Measurements from ENCODE around the gene MCM3. TPM values are rescaled to one million over a fixed set of nuclear protein-coding genes. Genes with fewer than 3 reads are reported as not detected.

The MCM3 gene
- total RNA-seq, 1 experiment from 2014 or later = 191 TPM

DNA sequence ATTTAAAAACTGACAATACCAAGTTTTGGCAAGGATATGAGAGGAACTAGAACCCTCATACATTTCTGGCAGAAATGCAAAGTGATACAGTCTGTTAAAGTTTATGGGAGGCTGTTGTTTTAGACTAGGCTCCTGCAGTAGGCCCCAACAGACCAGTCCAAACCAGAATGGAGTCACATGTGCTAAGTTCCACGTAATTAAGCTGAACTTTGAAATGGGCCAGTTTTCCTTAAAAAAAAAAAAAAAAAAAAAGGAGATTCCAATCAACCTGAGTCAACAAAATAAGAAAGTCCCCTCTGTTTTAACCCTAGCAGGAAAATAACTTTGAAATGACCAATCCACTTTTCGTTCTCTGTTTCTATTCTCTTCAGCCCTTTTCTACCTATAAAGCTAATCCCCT lies 66.8 kb downstream of the MCM3 start:
- H2AFZ ChIP-seq (ENCODE audit: low read depth, low read length, poor library complexity, severe bottlenecking) = no peak overlapping the region
- no TSS peak for BruUV-seq (replicated peaks)
- ChIA-PET RAD21 (ENCODE audit: low non-redundant PET in 1 of 2, low total read pairs in 2 of 2, uncharacterized antibody in 2 of 2, unreplicated experiment in 2 of 2) (no interaction called here), CTCF (no interaction called here), POLR2A (no interaction called here)
- no peak overlapping the region for H3K4me2 ChIP-seq (ENCODE audit: low read length)
- ATAC-seq (no peak), DNase-seq (ENCODE audit: low read depth, low spot score) (no peak)
- no peak overlapping the region for H3K27ac ChIP-seq (ENCODE audit: low read depth, low read length)
- no peak overlapping the region for H3K4me3 ChIP-seq (replicated peaks in 1 of 2; ENCODE audit: low read depth in 1 of 2, low read length in 2 of 2)
- H3K79me2 ChIP-seq (ENCODE audit: insufficient read depth, low read length) = no peaks in the 10 kb centered on the region
- no peaks in the 10 kb centered on the region for H4K20me1 ChIP-seq (ENCODE audit: insufficient read depth)
- TF ChIP-seq FOSL1 (IDR thresholded peaks at IDR 0.05; ENCODE audit: low read depth) (no peak), YY1 (IDR thresholded peaks at IDR 0.05; ENCODE audit: extremely low read depth, insufficient replicate concordance, low read depth, low read length) (no peak), RAD21 (IDR thresholded peaks at IDR 0.05; ENCODE audit: low read depth) (no peak), POLR2AphosphoS5 (IDR thresholded peaks at IDR 0.05; ENCODE audit: low read depth, low read length) (no peak)
- no peaks in the 10 kb centered on the region for H3K9me3 ChIP-seq (ENCODE audit: control insufficient read depth in 1 of 2, insufficient read depth in 1 of 2, low read depth in 1 of 2, low read length in 2 of 2)
- no peaks in the 10 kb centered on the region for H3K4me1 ChIP-seq (ENCODE audit: control insufficient read depth in 1 of 2, insufficient read depth in 2 of 2, low read length in 2 of 2)
- peaks cover 15% of the 10 kb centered on the region for H3K27me3 ChIP-seq (ENCODE audit: insufficient read depth, low read length)
- H3K9ac ChIP-seq (ENCODE audit: low read length) = no peak overlapping the region
- intact Hi-C loops (cut with micrococcal nuclease) = no loop called here
- no peaks in the 10 kb centered on the region for H3K36me3 ChIP-seq (ENCODE audit: control insufficient read depth in 1 of 2, insufficient read depth in 2 of 2, low read length in 2 of 2)
- no peaks in the 10 kb centered on the region for H3K9me2 ChIP-seq (ENCODE audit: insufficient read depth)

DNA sequence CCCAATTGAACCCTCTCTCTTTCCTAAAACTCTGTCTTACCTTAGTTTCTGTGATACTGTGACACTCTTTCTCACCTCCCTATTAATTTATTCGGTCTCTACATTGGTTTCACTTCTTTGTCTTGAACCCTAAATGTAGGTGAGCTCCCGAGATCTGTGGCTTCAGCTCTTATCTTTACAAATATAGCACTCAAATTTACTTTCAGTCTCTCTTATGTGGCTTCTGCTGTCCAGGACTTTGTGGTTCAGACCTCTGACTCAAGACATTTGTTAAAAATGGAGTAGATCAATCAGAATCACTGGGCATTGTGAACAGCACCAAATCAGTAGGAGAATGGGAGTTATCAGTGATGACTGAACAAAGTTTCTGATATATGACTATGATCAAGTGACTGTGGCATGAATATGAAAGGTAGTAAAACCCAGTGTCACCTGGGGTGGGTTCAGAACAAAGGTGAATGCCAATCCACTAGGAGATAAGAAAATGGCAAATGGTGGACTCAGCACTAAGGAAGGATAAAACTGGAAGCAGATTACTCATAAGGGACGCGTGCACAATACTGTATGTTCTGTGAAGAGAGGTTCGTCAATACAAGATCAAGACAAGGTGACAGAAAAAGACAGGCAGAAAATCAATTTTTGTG lies 67.5 kb downstream of the MCM3 start:
- Histone ChIP-seq H2AFZ (ENCODE audit: low read depth, low read length, poor library complexity, severe bottlenecking) (no peak overlapping the region), H3K36me3 (ENCODE audit: control insufficient read depth in 1 of 2, insufficient read depth in 2 of 2, low read length in 2 of 2) (no peaks in the 10 kb centered on the region), H3K4me2 (ENCODE audit: low read length) (no peak overlapping the region), H3K4me3 (replicated peaks in 1 of 2; ENCODE audit: low read depth in 1 of 2, low read length in 2 of 2) (no peak overlapping the region), H3K9ac (ENCODE audit: low read length) (no peak overlapping the region), H3K9me2 (ENCODE audit: insufficient read depth) (no peaks in the 10 kb centered on the region), H3K27me3 (ENCODE audit: insufficient read depth, low read length) (peaks cover 20% of the 10 kb centered on the region), H3K27ac (ENCODE audit: low read depth, low read length) (no peak overlapping the region), H3K4me1 (ENCODE audit: control insufficient read depth in 1 of 2, insufficient read depth in 2 of 2, low read length in 2 of 2) (no peaks in the 10 kb centered on the region), H4K20me1 (ENCODE audit: insufficient read depth) (no peaks in the 10 kb centered on the region), H3K79me2 (ENCODE audit: insufficient read depth, low read length) (no peaks in the 10 kb centered on the region), H3K9me3 (ENCODE audit: control insufficient read depth in 1 of 2, insufficient read depth in 1 of 2, low read depth in 1 of 2, low read length in 2 of 2) (no peaks in the 10 kb centered on the region)
- no TSS peak for BruUV-seq (replicated peaks)
- ATAC-seq (no peak), DNase-seq (ENCODE audit: low read depth, low spot score) (no peak)
- POLR2A ChIA-PET = no interaction called here
- intact Hi-C loops (cut with micrococcal nuclease) = no loop called here
- TF ChIP-seq TCF7L2 (IDR thresholded peaks at IDR 0.05; ENCODE audit: borderline replicate concordance, extremely low read depth, insufficient read depth, insufficient read length) (no peak), YY1 (IDR thresholded peaks at IDR 0.05; ENCODE audit: extremely low read depth, insufficient replicate concordance, low read depth, low read length) (no peak), JUND (IDR thresholded peaks at IDR 0.05) (no peak), ELF1 (IDR thresholded peaks at IDR 0.05; ENCODE audit: borderline replicate concordance, low read depth) (no peak), EGR1 (IDR thresholded peaks at IDR 0.05; ENCODE audit: low read depth) (no peak), RAD21 (IDR thresholded peaks at IDR 0.05; ENCODE audit: low read depth) (no peak), POLR2AphosphoS5 (IDR thresholded peaks at IDR 0.05; ENCODE audit: low read depth, low read length) (no peak), POLR2A (IDR thresholded peaks at IDR 0.05; ENCODE audit: borderline replicate concordance, extremely low read depth, insufficient read depth, insufficient read length) (no peak), CEBPB (IDR thresholded peaks at IDR 0.05; ENCODE audit: low read depth) (no peak), FOSL1 (IDR thresholded peaks at IDR 0.05; ENCODE audit: low read depth) (no peak), SP1 (IDR thresholded peaks at IDR 0.05; ENCODE audit: low read depth) (no peak), SRF (IDR thresholded peaks at IDR 0.05; ENCODE audit: low read depth) (no peak), SIN3A (IDR thresholded peaks at IDR 0.05; ENCODE audit: low read depth) (no peak)
- TF ChIP-seq, protein P1, sequence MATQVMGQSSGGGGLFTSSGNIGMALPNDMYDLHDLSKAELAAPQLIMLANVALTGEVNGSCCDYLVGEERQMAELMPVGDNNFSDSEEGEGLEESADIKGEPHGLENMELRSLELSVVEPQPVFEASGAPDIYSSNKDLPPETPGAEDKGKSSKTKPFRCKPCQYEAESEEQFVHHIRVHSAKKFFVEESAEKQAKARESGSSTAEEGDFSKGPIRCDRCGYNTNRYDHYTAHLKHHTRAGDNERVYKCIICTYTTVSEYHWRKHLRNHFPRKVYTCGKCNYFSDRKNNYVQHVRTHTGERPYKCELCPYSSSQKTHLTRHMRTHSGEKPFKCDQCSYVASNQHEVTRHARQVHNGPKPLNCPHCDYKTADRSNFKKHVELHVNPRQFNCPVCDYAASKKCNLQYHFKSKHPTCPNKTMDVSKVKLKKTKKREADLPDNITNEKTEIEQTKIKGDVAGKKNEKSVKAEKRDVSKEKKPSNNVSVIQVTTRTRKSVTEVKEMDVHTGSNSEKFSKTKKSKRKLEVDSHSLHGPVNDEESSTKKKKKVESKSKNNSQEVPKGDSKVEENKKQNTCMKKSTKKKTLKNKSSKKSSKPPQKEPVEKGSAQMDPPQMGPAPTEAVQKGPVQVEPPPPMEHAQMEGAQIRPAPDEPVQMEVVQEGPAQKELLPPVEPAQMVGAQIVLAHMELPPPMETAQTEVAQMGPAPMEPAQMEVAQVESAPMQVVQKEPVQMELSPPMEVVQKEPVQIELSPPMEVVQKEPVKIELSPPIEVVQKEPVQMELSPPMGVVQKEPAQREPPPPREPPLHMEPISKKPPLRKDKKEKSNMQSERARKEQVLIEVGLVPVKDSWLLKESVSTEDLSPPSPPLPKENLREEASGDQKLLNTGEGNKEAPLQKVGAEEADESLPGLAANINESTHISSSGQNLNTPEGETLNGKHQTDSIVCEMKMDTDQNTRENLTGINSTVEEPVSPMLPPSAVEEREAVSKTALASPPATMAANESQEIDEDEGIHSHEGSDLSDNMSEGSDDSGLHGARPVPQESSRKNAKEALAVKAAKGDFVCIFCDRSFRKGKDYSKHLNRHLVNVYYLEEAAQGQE (IDR thresholded peaks at IDR 0.05; ENCODE audit: low read depth) = no peak
- TF ChIP-seq, protein P2, sequence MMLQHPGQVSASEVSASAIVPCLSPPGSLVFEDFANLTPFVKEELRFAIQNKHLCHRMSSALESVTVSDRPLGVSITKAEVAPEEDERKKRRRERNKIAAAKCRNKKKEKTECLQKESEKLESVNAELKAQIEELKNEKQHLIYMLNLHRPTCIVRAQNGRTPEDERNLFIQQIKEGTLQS (IDR thresholded peaks at IDR 0.05) = no peak
- CTCF ChIA-PET = no interaction called here
- RAD21 ChIA-PET (ENCODE audit: low non-redundant PET in 1 of 2, low total read pairs in 2 of 2, uncharacterized antibody in 2 of 2, unreplicated experiment in 2 of 2) = no interaction called here
